Lower leg skin (tissue), 4 donors: ENCODE measurements around the gene PRKCE. TPM values are rescaled to one million over a fixed set of nuclear protein-coding genes. Genes with fewer than 3 reads are reported as not detected.

Experiments
- DNase-seq, 2 donors: peaks; one replicate each; pipeline ENCODE4 v3.0.0-alpha.2; 2019; ENCODE audit warnings: low spot score in 2 of 2
- H3K4me3 ChIP-seq: fragments of 200-600 bp; sonication (generic); 2 replicates; pipeline ENCODE4 v1.5.1; 2017; ENCODE audit warnings: mild to moderate bottlenecking, low read depth; ENCODE audit not compliant: poor library complexity, severe bottlenecking
- POLR2A ChIP-seq, 2 donors: fragments of 450-650 bp; IDR thresholded peaks; one replicate each; pipeline ENCODE4 v1.6.1; 2016 to 2017; ENCODE audit warnings: antibody characterized with exemption in 2 of 2, mild to moderate bottlenecking in 1 of 2, moderate library complexity in 1 of 2
- WGBS, 2 donors: methylation state at CpG; one replicate each; pipeline ENCODE4 v1.1.5; 2018; 5-methylcytosine and 5-hydroxymethylcytosine counted together
- intact Hi-C: fragments of 100-400 bp; cut with DNase I; formaldehyde crosslinking; loops from one replicate; pipeline ENCODE4 v1.15.0; 2023; ENCODE audit warnings: low total_unique reads
- total RNA-seq, 4 donors: library from RNA; depleted of rRNA; stranded (reverse); fragments of >200 nt; gene quantifications; one replicate each; pipeline ENCODE4 v1.1.0, GENCODE V29; 2016
- TF ChIP-seq, protein P1 (sequence below), 3 donors: fragments of 450-650 bp; IDR thresholded peaks; one replicate each; pipeline ENCODE4 v1.5.1; 2016; ENCODE audit warnings: antibody characterized with exemption in 3 of 3, mild to moderate bottlenecking in 3 of 3, moderate library complexity in 2 of 3

PRKCE gene
- total RNA-seq, 4 donors from 2014 or later = 3.5 to 10.3 (median 6.1) TPM

DNA sequence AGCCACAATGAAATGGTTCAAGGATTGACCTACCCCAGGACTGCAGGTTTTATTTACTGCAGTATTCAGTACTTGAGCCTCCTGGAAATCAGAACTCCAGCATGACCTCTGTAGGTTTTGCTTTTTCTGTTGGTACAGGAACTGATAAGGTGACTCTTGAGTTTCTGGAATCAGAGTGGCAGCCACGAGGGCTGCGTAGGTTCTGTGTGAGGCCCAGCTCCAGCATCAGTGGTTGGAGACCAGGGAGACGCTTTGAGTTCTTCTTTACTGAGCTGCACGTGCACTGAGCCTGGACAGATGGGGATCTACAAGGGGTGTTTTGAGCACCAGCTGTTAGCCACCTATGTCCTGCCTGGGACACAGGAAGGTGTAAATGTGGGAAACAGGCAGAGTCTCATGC is 423.0 kb downstream of the PRKCE start:
- H3K4me3 ChIP-seq = no peak overlapping the region
- DNase-seq = no peak
- intact Hi-C loops = no loop called here
- 83 to 94% methylated on average over 4 of the region's 4 CpGs for WGBS, 2 donors
- no peak for TF ChIP-seq POLR2A (IDR thresholded peaks at IDR 0.05)
- TF ChIP-seq, protein P1, sequence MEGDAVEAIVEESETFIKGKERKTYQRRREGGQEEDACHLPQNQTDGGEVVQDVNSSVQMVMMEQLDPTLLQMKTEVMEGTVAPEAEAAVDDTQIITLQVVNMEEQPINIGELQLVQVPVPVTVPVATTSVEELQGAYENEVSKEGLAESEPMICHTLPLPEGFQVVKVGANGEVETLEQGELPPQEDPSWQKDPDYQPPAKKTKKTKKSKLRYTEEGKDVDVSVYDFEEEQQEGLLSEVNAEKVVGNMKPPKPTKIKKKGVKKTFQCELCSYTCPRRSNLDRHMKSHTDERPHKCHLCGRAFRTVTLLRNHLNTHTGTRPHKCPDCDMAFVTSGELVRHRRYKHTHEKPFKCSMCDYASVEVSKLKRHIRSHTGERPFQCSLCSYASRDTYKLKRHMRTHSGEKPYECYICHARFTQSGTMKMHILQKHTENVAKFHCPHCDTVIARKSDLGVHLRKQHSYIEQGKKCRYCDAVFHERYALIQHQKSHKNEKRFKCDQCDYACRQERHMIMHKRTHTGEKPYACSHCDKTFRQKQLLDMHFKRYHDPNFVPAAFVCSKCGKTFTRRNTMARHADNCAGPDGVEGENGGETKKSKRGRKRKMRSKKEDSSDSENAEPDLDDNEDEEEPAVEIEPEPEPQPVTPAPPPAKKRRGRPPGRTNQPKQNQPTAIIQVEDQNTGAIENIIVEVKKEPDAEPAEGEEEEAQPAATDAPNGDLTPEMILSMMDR (IDR thresholded peaks at IDR 0.05) = no peak

DNA sequence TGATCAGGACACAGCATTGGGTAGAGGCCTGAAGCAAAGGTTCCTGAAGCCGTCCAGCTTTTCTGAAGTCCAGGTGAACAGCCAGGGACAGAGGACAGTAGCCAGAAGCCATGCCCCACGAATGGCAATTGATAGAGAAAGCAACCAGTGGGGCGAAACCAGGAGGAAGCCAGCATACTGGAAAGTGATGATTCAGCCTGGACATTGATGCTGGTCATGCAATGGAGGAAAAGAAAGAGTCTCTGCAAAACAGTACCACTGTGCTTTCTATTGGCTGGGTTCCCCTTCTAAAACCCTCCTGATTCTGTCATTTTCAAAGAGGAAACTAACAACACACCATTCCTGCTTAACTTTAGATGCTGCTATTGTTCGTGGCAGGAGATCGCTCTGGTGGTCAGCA is 424.4 kb downstream of the PRKCE start:
- H3K4me3 ChIP-seq = no peak overlapping the region
- TF ChIP-seq, protein P1 (IDR thresholded peaks at IDR 0.05) = no peak
- TF ChIP-seq POLR2A (IDR thresholded peaks at IDR 0.05) = no peak
- WGBS, 2 donors = 79 to 83% methylated on average over 5 of the region's 5 CpGs
- DNase-seq = no peak
- intact Hi-C loops = no loop called here

DNA sequence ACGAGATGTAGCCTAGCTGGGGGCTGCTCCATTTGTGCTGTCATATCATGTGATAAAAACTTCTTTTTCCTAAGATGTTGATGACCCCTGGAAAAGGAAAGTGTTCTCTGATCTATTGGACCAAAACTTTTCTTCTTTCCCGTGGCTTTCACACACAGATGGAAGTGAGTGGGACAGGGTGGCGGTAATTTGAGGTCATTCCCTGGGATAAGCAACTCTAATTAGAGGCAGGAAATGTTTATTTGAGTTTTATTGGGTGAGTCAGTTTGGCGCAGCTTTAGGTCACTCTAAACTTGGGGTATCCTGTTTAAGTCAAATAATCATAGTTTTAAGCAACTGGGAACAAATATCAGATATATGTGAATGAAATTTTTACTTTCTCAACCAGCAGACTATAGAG is 424.8 kb downstream of the PRKCE start:
- DNase-seq = no peak
- TF ChIP-seq, protein P1 (IDR thresholded peaks at IDR 0.05) = no peak
- no peak for TF ChIP-seq POLR2A (IDR thresholded peaks at IDR 0.05)
- no peak overlapping the region for H3K4me3 ChIP-seq
- intact Hi-C loops = no loop called here
- WGBS, 2 donors = 77 to 84% methylated on average over 4 of the region's 4 CpGs

DNA sequence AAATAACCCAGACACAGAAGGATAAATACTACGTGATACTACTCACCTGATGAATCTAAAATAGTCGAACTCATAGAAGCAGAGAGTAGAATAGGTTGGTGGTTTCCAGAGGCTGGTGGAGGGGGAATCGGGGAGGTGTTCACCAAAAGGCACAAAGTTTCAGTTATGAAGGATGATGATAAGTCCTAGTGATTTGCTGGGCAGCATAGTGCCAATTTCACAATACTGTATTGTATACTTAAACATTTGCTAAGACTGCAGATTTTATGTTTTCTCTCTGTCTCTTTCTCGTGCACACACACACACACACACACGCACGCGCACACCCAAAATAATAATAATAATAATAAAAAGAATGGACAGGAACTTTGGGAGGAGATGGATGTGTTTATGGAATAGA is 425.4 kb downstream of the PRKCE start:
- TF ChIP-seq, protein P1 (IDR thresholded peaks at IDR 0.05) = no peak
- TF ChIP-seq POLR2A (IDR thresholded peaks at IDR 0.05) = no peak
- no peak overlapping the region for H3K4me3 ChIP-seq
- WGBS, 2 donors = 91 to 94% methylated on average over 7 of the region's 7 CpGs
- intact Hi-C loops = no loop called here
- DNase-seq = no peak

DNA sequence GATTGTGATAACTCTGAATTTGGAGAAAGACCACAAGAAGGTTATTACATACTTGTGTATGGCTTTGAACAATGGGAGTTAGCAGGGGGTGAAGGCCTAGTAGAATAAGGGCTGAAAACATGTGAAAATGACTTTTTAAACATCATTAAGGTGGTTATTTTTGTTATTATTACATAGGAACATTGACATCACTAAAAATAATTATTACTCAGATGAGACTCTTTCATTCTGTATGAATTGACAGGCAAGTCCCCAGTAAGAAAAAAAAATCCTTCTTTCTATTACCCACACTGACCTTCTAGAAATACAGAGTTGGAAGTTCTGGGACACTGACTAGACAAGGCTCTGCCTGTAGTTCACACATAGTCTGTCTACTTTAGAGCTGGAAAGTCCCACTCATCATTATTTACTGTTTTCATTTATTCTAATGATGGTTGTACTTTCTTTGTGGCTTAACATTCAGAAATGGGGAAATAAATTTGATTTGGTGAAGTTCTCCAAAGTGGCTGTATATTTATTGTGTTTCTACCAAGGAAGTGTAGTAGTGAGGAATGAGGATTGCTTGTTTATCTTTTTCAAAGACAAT is 426.1 kb downstream of the PRKCE start:
- H3K4me3 ChIP-seq = no peak overlapping the region
- TF ChIP-seq, protein P1 (IDR thresholded peaks at IDR 0.05) = no peak
- no peak for TF ChIP-seq POLR2A (IDR thresholded peaks at IDR 0.05)
- no peak for DNase-seq
- intact Hi-C loops = no loop called here

DNA sequence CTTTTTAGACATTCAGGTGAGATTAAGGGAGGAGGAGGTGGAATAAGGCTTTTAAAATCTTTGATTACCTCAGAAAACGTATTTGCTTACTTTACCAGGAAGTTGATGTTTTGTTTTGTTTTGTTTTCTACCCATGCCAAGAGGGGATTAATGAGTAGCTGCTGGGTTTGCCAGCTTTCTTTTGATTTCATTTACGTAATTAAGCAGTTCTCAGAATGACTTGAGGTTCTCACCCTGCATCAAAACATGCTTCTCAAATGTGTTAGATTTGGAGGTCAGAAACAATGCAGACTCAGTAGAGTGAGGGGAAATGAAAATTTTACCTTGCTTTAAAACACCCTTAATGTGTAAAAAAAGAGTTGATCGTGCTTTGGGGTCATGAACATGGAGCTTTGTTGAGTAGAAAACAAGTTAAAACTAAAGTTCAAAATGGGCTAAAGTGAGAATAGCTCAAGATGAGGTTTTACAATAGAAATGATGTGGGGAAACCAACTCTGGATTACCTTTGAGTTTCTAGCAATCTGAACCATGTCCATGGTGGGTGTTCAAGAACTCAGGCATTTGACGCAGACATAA is 428.6 kb downstream of the PRKCE start:
- intact Hi-C loops = no loop called here
- no peak for DNase-seq
- TF ChIP-seq POLR2A (IDR thresholded peaks at IDR 0.05) = no peak
- TF ChIP-seq, protein P1 (IDR thresholded peaks at IDR 0.05) = no peak
- H3K4me3 ChIP-seq = no peak overlapping the region
- 79 to 86% methylated on average over 4 of the region's 4 CpGs for WGBS, 2 donors
